Measurements from ENCODE around the gene ZNF587B. TPM values are rescaled to one million over a fixed set of nuclear protein-coding genes. Genes with fewer than 3 reads are reported as not detected.
"Not testable (repeated sequence)": the region's sequence is repeated elsewhere in the genome, so short reads cannot be mapped to it uniquely, and the experiment has no call there.

The ZNF587B gene
- total RNA-seq, 4 donors from 2014 or later = 16.1 to 34.4 (median 22.0) TPM

DNA sequence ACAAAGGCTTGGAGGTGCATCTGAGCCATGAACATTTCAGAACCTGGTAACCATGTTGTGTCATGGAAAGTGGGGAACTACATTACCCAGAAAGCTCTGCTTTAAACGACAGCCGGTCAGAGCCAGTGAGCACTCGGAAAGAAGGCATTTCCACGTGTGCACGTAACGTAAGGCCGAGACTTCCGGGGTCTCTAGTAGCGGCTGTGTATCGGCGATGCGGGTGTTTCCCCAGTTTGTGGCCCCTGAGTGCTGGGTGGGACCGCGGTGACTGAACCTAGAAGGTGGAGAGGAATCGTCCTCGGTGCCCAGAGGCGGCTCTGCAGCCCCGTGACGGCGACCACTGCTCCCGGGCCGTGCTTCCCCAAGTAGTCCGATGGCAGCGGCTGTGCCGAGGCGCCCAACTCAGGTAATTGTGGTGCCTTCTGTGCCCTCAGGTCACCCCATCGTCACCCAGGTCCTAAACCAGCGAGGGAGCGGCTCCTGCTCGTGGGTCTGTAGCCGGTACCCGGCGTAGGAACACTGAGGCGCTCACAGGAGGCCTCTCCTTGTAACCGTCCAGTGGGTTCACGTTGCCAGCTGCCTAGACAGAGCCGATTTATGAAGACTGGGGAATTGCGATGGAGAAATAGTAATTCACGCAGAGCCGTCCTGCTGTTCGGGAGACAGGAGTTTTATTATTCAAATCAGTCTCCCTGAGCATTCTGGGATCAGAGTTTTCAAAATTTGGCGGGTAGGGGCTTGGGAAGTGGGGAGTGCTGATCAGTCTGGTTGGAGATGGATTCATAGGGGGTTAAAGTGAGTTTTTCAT lies 19.8 kb downstream of the ZNF587B start, which contains the start of gene ZNF587:
TSS of gene ZNF587 (plus strand) at position 194 of the 808 bp plus-strand sequence. CDS start at position 374, 180 bp downstream.
- H3K9me3 ChIP-seq; intact Hi-C loops (cut with DNase I; ENCODE audit: low total_unique reads); H3K27me3 ChIP-seq; in situ Hi-C loops (cut with MboI; ENCODE audit: low pct_ligation_motif_present in 1 of 4, low pct_unique_long_range_greater_than_20kb in 1 of 4, low sequenced_read_pairs in 3 of 4): not testable (repeated sequence)
- WGBS, 2 donors (ENCODE audit: low coverage in 1 of 2) = 0% methylated on average over 1 to 28 of the region's 42 CpGs
- DNase-seq = peak; percentile 82
- peak within 1 kb of the TSS; percentile 72 to 94 (median 80) for H3K4me3 ChIP-seq
- H3K27ac ChIP-seq = peak within 1 kb of the TSS; percentile 86 to 88 (median 86)
- H3K4me1 ChIP-seq = peaks cover 0 to 17% (median 16%) of the 10 kb centered on the region in 4 donors
- TF ChIP-seq POLR2A (IDR thresholded peaks at IDR 0.05) (peak; percentile 63), POLR2AphosphoS5 (IDR thresholded peaks at IDR 0.05) (peak in 2 of 3 donors; percentile 67 to 81)
- peaks cover 0 to 16% (median 2%) of the 10 kb centered on the region in 4 donors for H3K36me3 ChIP-seq

DNA sequence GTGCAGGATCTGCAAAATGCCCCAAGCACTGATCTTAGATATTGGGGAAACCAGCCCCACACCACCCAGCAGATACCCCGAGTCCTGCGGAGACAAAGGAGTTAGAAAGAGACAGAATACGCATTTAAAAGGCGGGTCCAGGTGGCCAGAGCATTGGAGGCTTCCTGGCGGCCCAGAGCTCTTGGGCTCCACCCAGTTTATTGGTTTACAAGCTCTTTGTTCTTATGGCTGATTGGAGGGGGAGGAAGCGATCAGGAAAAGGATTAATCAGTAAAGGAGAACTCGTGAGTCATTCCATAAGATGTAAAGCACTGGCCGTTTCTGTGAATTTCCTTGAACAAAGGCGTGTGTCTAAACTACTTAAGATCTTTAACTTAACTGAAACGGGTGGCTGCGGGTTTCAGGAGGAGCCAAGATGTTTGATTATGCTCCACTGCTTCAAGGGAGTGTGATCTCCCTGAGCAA lies 20.5 kb downstream of the ZNF587B start:
- Histone ChIP-seq H3K4me3 (peak overlapping the region; percentile 72 to 94 (median 80)), H3K4me1 (peaks cover 0 to 17% (median 16%) of the 10 kb centered on the region in 4 donors), H3K27me3 (no peaks in the 10 kb centered on the region), H3K27ac (peak overlapping the region; percentile 86 to 88 (median 86)), H3K9me3 (no peaks in the 10 kb centered on the region), H3K36me3 (peaks cover 0 to 21% (median 4%) of the 10 kb centered on the region in 4 donors)
- TF ChIP-seq POLR2AphosphoS5 (IDR thresholded peaks at IDR 0.05) (peak in 1 of 3 donors; percentile 38), EP300 (IDR thresholded peaks at IDR 0.05; ENCODE audit: low read depth) (no peak)
- in situ Hi-C loops (cut with MboI; ENCODE audit: low pct_ligation_motif_present in 1 of 4, low pct_unique_long_range_greater_than_20kb in 1 of 4, low sequenced_read_pairs in 3 of 4) = no loop called here
- DNase-seq = peak; percentile 75
- WGBS, 2 donors (ENCODE audit: low coverage in 1 of 2) = 4 to 5% methylated on average over 4 to 11 of the region's 11 CpGs
- intact Hi-C loops (cut with DNase I; ENCODE audit: low total_unique reads) = no loop called here

DNA sequence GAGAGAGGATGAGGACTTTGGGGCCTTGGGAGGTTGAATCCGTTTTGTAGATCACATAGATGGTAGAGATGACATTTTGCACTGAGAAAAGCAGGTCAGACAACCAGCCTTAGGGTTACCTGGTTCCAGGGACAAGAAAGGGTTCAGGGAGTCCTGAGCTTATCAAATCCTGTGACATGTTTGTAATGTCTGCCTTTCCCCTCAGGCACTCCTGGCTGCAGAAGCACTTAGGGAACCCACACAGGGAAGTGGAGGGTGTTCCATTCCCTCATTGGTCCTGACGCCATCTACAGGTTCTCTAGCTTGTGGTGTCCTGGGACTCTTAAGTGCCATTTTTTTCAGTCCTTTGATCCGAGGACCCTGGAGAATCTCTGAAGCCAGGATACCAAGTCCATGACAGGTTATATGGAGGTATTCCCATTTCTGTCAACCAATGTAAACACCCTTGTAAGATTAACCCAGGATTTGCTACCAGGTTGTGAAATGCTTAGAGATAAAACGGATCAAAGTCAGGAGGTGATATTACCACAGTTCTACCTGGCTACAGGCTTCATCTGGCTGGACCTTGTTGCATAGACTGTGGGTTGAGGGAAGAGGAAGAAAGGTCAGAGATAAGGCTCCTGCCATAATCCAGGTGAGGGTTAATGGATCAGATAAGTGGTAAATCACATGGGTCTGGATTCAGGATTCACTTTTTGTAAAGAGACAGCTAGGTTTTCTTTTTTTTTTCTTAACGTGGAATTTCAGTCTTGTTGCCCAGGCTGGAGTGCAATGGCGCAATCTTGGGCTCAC lies 21.9 kb downstream of the ZNF587B start:
- peaks cover 0 to 30% (median 9%) of the 10 kb centered on the region in 4 donors for H3K36me3 ChIP-seq

DNA sequence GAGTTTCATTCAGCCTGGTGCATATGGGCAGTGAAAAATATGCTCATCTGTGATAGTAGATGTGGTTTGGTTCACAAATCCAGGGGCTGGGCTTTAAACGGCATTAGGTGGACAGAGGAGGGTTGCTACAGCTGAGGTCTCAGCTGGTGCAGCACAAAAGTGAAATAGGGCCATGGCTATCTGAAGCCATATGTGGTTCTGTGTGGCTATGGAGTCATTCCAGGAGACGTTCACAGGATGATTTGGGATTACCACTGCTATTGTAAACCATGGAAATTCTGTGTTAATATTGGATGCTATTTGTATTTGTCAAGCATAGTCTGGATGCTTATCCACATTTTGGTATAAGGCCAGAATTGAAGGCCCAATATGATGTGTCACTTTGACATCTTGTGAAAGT lies 24.0 kb downstream of the ZNF587B start:
- H3K36me3 ChIP-seq = peaks cover 0 to 46% (median 17%) of the 10 kb centered on the region in 4 donors
- DNase-seq; H3K4me3 ChIP-seq; intact Hi-C loops (cut with DNase I; ENCODE audit: low total_unique reads); H3K27me3 ChIP-seq; H3K27ac ChIP-seq; H3K9me3 ChIP-seq; in situ Hi-C loops (cut with MboI; ENCODE audit: low pct_ligation_motif_present in 1 of 4, low pct_unique_long_range_greater_than_20kb in 1 of 4, low sequenced_read_pairs in 3 of 4): not testable (repeated sequence)
- peaks cover 0 to 17% (median 16%) of the 10 kb centered on the region in 4 donors for H3K4me1 ChIP-seq
- WGBS, 2 donors (ENCODE audit: low coverage in 1 of 2) = 90 to 100% methylated on average over 1 to 2 of the region's 2 CpGs

More for the DNA sequence above, 21.9 kb downstream of the ZNF587B start:
- H3K9me3 ChIP-seq; H3K4me3 ChIP-seq; in situ Hi-C loops (cut with MboI; ENCODE audit: low pct_ligation_motif_present in 1 of 4, low pct_unique_long_range_greater_than_20kb in 1 of 4, low sequenced_read_pairs in 3 of 4); H3K27me3 ChIP-seq; DNase-seq; intact Hi-C loops (cut with DNase I; ENCODE audit: low total_unique reads): not testable (repeated sequence)
- Histone ChIP-seq H3K27ac (peak overlapping the region in 3 of 4 donors; percentile 86 to 88 (median 87)), H3K4me1 (peaks cover 0 to 17% (median 16%) of the 10 kb centered on the region in 4 donors)
- 84 to 100% methylated on average over 1 to 4 of the region's 6 CpGs for WGBS, 2 donors (ENCODE audit: low coverage in 1 of 2)

DNA sequence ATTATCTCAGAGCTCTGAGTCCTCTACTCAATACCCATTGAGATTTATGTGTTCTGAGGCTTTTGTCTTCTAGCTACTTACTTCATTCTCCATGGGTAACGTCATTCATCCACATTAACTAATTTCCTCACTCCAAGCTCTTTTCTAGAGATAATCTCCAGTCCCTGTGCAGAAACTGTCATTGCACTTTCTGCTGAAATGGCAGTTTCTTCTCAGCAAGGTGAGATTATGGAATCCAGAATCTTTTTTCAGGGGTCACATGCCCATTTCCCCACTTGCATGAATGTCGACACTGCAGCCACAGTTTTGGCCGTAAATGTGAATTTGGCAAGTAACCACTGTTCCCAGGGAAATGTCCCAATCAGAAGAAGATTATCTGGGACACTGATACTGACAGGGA lies 32.3 kb downstream of the ZNF587B start:
- H3K4me1 ChIP-seq; intact Hi-C loops (cut with DNase I; ENCODE audit: low total_unique reads); H3K4me3 ChIP-seq; H3K27me3 ChIP-seq; H3K27ac ChIP-seq; DNase-seq; in situ Hi-C loops (cut with MboI; ENCODE audit: low pct_ligation_motif_present in 1 of 4, low pct_unique_long_range_greater_than_20kb in 1 of 4, low sequenced_read_pairs in 3 of 4): not testable (repeated sequence)
- Histone ChIP-seq H3K9me3 (peaks cover 27 to 58% of the 10 kb centered on the region in 2 donors), H3K36me3 (peaks cover 0 to 94% (median 44%) of the 10 kb centered on the region in 4 donors)
- 99 to 100% methylated on average over 2 to 3 of the region's 3 CpGs for WGBS, 2 donors (ENCODE audit: low coverage in 1 of 2)

DNA sequence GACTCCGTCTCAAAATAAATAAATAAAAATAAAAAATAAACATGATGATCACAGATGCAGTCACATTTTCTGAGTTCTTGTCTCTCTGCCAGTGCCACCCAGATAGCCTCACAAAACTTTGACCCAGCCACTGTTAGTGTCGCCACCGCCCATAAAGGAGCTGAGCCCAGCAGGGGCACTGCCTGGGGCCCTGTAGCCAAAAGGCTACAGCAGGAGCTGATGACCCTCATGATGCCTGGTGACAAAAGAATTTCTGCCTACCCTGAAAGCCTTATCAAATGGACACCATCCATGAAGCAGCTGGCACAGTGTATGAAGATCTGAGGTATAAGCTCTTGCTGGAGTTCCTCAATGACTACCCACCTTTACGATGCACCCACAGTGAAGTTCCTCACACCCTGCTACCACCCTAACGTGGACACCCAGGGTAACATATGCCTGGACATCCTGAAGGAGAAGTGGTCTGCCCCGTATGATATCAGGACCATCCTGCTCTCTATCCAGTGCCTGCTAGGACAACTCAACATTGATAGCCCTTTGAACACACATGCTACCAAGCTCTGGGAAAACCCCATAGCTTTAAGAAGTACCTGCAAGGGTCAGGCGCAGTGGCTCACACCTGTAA lies 37.9 kb downstream of the ZNF587B start:
- Histone ChIP-seq H3K9me3 (peaks cover 59 to 82% of the 10 kb centered on the region in 2 donors), H3K27me3 (no peaks in the 10 kb centered on the region), H3K27ac (no peak overlapping the region), H3K4me1 (no peaks in the 10 kb centered on the region), H3K36me3 (peaks cover 0 to 65% (median 32%) of the 10 kb centered on the region in 4 donors), H3K4me3 (no peak overlapping the region)
- in situ Hi-C loops (cut with MboI; ENCODE audit: low pct_ligation_motif_present in 1 of 4, low pct_unique_long_range_greater_than_20kb in 1 of 4, low sequenced_read_pairs in 3 of 4) (no loop called here), intact Hi-C loops (cut with DNase I; ENCODE audit: low total_unique reads) (no loop called here)
- TF ChIP-seq EP300 (IDR thresholded peaks at IDR 0.05; ENCODE audit: low read depth) (no peak), POLR2A (IDR thresholded peaks at IDR 0.05) (no peak)
- TF ChIP-seq, protein P1, sequence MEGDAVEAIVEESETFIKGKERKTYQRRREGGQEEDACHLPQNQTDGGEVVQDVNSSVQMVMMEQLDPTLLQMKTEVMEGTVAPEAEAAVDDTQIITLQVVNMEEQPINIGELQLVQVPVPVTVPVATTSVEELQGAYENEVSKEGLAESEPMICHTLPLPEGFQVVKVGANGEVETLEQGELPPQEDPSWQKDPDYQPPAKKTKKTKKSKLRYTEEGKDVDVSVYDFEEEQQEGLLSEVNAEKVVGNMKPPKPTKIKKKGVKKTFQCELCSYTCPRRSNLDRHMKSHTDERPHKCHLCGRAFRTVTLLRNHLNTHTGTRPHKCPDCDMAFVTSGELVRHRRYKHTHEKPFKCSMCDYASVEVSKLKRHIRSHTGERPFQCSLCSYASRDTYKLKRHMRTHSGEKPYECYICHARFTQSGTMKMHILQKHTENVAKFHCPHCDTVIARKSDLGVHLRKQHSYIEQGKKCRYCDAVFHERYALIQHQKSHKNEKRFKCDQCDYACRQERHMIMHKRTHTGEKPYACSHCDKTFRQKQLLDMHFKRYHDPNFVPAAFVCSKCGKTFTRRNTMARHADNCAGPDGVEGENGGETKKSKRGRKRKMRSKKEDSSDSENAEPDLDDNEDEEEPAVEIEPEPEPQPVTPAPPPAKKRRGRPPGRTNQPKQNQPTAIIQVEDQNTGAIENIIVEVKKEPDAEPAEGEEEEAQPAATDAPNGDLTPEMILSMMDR (IDR thresholded peaks at IDR 0.05) = no peak
- no peak for DNase-seq
- WGBS, 2 donors (ENCODE audit: low coverage in 1 of 2) = 93 to 100% methylated on average over 1 to 7 of the region's 7 CpGs

DNA sequence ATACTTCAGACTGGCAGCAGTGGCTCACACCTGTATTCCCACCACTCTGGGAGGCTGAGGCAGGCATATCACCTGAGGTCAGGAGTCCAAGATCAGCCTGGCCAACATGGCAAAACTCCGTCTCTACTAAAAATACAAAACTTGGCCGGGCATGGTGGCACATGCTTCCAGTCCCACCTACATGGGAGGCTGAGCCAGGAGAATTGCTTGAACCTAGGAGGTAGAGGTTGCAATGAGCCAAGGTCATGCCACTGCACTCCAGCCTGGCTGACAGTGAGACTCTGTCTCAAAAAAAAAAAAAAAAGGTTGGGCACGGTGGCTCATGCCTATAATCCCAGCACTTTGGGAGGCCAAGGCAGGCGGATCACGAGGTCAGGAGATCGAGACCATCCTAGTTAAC lies 39.6 kb downstream of the ZNF587B start:
- in situ Hi-C loops (cut with MboI; ENCODE audit: low pct_ligation_motif_present in 1 of 4, low pct_unique_long_range_greater_than_20kb in 1 of 4, low sequenced_read_pairs in 3 of 4); intact Hi-C loops (cut with DNase I; ENCODE audit: low total_unique reads); H3K4me1 ChIP-seq; H3K4me3 ChIP-seq; H3K27me3 ChIP-seq; H3K27ac ChIP-seq; DNase-seq: not testable (repeated sequence)
- 93 to 100% methylated on average over 5 to 6 of the region's 6 CpGs for WGBS, 2 donors (ENCODE audit: low coverage in 1 of 2)
- peaks cover 0 to 63% (median 31%) of the 10 kb centered on the region in 4 donors for H3K36me3 ChIP-seq
- peaks cover 65 to 90% of the 10 kb centered on the region in 2 donors for H3K9me3 ChIP-seq
